Ovary (tissue), 9 donors: ENCODE data around the gene HACD2. TPM values are rescaled to one million over a fixed set of nuclear protein-coding genes. Genes with fewer than 3 reads are reported as not detected.

Experiments
- DNase-seq, 5 donors: peaks; one replicate each; pipeline ENCODE4 v3.0.0-alpha.2; 2019 to 2020
- H3K27ac ChIP-seq, 2 donors: fragments of 200-600 bp; one replicate each; pipeline versions ENCODE4 v1.5.1 to v1.8.0; 2019 to 2022
- H3K27me3 ChIP-seq: fragments of 200-600 bp; one replicate; pipeline ENCODE4 v1.8.0; 2022
- H3K36me3 ChIP-seq: fragments of 200-600 bp; sonication (generic); one replicate; pipeline ENCODE4 v1.5.1; 2019
- H3K4me1 ChIP-seq: one replicate; pipeline ENCODE4 v1.8.1; 2013; ENCODE audit warnings: mild to moderate bottlenecking, moderate library complexity; ENCODE audit not compliant: insufficient read depth
- H3K4me3 ChIP-seq: fragments of 200-600 bp; sonication (generic); one replicate; pipeline ENCODE4 v1.5.1; 2017
- H3K9me3 ChIP-seq, 2 donors: fragments of 200-600 bp in 1 of 2; sonication (generic) in 1 of 2; one replicate each; pipeline versions ENCODE4 v1.5.1 to v1.8.1; 2013 to 2019; ENCODE audit warnings: mild to moderate bottlenecking in 1 of 2, moderate library complexity in 1 of 2
- EP300 ChIP-seq: sonication (generic); formaldehyde crosslinking; IDR thresholded peaks from one replicate; pipeline ENCODE4 v1.6.1; 2017; ENCODE audit warnings: antibody characterized with exemption
- POLR2A ChIP-seq: fragments of 450-650 bp; IDR thresholded peaks from one replicate; pipeline ENCODE4 v1.6.1; 2017; ENCODE audit warnings: antibody characterized with exemption, mild to moderate bottlenecking, moderate library complexity
- WGBS, 3 donors: extraction: QIAGEN DNeasy Blood & Tissue Kit in 1 of 3; methylation state at CpG; one replicate each; pipeline versions ENCODE4 v1.1.5 to v1.1.7; 2013 to 2017; 5-methylcytosine and 5-hydroxymethylcytosine counted together
- intact Hi-C, 4 donors: fragments of 100-400 bp; cut with DNase I; formaldehyde crosslinking; loops; one replicate each; pipeline versions ENCODE4 v1.11.0 to v1.15.1; 2022 to 2023
- polyA plus RNA-seq, 2 donors: library from polyadenylated mRNA; stranded (reverse); fragments of 200-250 nt in 1 of 2; fragments of 350-450 nt in 1 of 2; fragmentation: Illumina TruSeq in 1 of 2; extraction: RNeasy Lipid Tissue Mini Kit (QIAGEN cat#74804) in 1 of 2; gene quantifications; one replicate each; pipeline ENCODE4 v1.2.3, GENCODE V29; 2013 to 2014
- total RNA-seq, 7 donors: library from RNA; depleted of rRNA in 2 of 7; stranded (reverse); fragments of >200 nt in 2 of 7; fragmentation: NEBNext Ultra II Directional in 3 of 7; extraction: Animal tissue kit (Norgen Biotek cat#: 25700) in 3 of 7; gene quantifications; one replicate each; pipeline versions ENCODE4 v1.1.0 to v1.2.4, GENCODE V29; 2016 to 2023
- TF ChIP-seq, protein P1 (sequence below), 3 donors: fragments of 450-650 bp in 2 of 3; fragments of 200-600 bp in 1 of 3; IDR thresholded peaks; one replicate each; pipeline versions ENCODE4 v1.5.1 to v1.8.0; 2016 to 2022; ENCODE audit warnings: antibody characterized with exemption in 3 of 3, mild to moderate bottlenecking in 1 of 3
- donor health status: DM: no; HTN: no; CAD: no; lungs with moderate emphysema.
- donor health status: DM: no; HTN: no; CAD: no.
- donor health status: Bipolar disorder and iron deficiency.
- donor health status: DM: yes; HTN: yes; CAD: no.
- donor health status: DM: no; HTN: no; CAD: no.
- donor health status: DM: yes; HTN: yes; CAD: no.

The HACD2 gene
- total and polyA plus RNA-seq, 9 donors: 12.6 to 33.2 (median 20.9) TPM

DNA sequence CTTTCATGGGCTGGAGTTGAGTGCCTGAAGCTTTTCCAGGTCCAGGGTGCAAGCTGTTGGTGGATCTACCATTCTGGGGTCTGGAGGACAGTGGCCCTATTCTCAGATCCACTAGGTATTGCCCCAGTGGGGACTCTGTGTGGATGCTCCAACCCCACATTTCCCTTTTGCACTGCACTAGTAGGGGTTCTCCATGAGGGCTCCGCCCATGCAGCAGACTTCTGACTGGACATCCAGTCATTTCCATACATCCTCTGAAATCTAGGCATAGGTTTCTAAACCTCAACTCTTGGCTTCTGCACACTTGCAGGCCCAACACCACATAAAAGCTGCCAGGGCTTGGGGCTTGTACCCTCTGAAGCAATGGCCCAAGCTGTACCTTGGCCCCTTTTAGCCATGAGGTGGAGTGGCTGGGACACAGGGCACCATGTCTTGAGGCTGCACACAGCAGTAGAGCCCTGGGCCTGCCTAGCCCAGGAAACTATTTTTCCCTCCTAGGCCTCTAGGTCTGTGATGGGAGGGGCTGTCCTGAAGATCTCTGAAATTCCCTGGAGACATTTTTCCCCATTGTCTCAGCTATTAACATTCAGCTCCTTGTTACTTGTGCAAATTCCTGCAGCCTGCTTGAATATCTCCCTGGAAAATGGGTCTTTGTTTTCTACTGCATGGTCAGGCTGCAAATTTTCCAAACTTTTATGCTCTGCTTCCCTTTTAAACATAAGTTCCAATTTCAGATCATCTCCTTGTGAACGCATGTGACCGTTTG is 6.0 kb upstream of the HACD2 start:
- Histone ChIP-seq H3K27me3 (no peaks in the 10 kb centered on the region), H3K9me3 (no peaks in the 10 kb centered on the region), H3K4me1 (peaks cover 3% of the 10 kb centered on the region), H3K36me3 (no peaks in the 10 kb centered on the region), H3K4me3 (no peak overlapping the region), H3K27ac (no peak overlapping the region)
- TF ChIP-seq EP300 (no peak), POLR2A (no peak)
- TF ChIP-seq, protein P1, sequence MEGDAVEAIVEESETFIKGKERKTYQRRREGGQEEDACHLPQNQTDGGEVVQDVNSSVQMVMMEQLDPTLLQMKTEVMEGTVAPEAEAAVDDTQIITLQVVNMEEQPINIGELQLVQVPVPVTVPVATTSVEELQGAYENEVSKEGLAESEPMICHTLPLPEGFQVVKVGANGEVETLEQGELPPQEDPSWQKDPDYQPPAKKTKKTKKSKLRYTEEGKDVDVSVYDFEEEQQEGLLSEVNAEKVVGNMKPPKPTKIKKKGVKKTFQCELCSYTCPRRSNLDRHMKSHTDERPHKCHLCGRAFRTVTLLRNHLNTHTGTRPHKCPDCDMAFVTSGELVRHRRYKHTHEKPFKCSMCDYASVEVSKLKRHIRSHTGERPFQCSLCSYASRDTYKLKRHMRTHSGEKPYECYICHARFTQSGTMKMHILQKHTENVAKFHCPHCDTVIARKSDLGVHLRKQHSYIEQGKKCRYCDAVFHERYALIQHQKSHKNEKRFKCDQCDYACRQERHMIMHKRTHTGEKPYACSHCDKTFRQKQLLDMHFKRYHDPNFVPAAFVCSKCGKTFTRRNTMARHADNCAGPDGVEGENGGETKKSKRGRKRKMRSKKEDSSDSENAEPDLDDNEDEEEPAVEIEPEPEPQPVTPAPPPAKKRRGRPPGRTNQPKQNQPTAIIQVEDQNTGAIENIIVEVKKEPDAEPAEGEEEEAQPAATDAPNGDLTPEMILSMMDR (IDR thresholded peaks at IDR 0.05): no peak
- intact Hi-C loops: no loop called here
- DNase-seq: no peak
- 78 to 99% (median 98%) methylated on average over 3 of the region's 3 CpGs for WGBS, 3 donors

DNA sequence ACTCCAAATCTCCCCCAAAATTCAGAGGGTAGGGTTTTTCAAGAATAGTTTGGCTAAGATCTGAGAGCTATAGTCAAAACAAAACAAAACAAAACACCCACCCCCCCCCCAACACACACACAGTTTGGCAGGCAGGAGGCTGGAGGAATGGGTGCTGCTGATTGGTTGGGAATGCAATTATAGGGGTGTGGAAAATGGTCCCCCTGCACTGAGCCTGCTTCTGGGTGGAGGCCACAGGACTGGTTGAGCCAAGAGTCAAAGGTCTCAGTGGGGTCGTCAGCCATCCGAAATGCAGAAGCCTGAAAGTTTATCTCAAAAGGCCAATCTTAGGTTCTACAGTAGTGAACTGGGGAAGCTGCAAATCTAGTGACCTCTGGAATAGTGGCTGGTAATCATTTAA is 2.5 kb upstream of the HACD2 start:
- intact Hi-C loops: no loop called here
- TF ChIP-seq POLR2A (no peak), EP300 (no peak)
- TF ChIP-seq, protein P1 (IDR thresholded peaks at IDR 0.05): no peak
- Histone ChIP-seq H3K4me1 (peaks cover 3% of the 10 kb centered on the region), H3K9me3 (no peaks in the 10 kb centered on the region), H3K27ac (no peak overlapping the region), H3K27me3 (no peaks in the 10 kb centered on the region), H3K4me3 (no peak overlapping the region), H3K36me3 (no peaks in the 10 kb centered on the region)
- no peak for DNase-seq
- 60 to 73% (median 67%) methylated on average over 2 of the region's 2 CpGs for WGBS, 3 donors

DNA sequence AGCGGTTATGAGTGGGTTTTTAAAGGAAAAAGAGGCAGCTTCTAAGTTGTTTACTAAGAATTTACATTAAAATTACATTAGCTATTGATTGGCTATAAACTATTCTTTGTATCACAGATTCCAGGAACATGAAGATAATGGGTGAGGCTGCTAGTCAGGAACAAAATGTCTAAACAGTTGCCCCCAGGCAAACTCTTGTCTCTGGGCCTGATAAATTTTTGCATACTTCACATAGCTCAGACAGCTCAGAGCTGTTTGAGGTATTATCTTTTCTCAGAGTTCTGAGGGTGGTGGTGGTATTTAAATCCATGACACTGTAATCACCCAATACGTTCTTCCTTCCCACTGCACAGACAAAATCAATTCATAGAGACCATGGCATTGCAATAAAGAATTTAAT is 2.1 kb upstream of the HACD2 start:
- no peak overlapping the region for H3K4me3 ChIP-seq
- 51 to 60% (median 52%) methylated on average over 2 of the region's 2 CpGs for WGBS, 3 donors
- no peak for DNase-seq
- H3K27ac ChIP-seq: no peak overlapping the region
- intact Hi-C loops: no loop called here
- no peaks in the 10 kb centered on the region for H3K9me3 ChIP-seq
- TF ChIP-seq POLR2A: no peak
- TF ChIP-seq EP300: no peak
- TF ChIP-seq, protein P1 (IDR thresholded peaks at IDR 0.05): no peak
- peaks cover 3% of the 10 kb centered on the region for H3K4me1 ChIP-seq
- H3K27me3 ChIP-seq: no peaks in the 10 kb centered on the region
- no peaks in the 10 kb centered on the region for H3K36me3 ChIP-seq

GRCh38 chr3:123586131-123586530 is 1.3 kb upstream of the HACD2 start:
- TF ChIP-seq, protein P1 (IDR thresholded peaks at IDR 0.05): no peak
- TF ChIP-seq EP300: no peak
- no peak for TF ChIP-seq POLR2A
- Histone ChIP-seq H3K4me3 (peak overlapping the region; percentile 93), H3K4me1 (peaks cover 3% of the 10 kb centered on the region), H3K27me3 (no peaks in the 10 kb centered on the region), H3K9me3 (no peaks in the 10 kb centered on the region), H3K27ac (no peak overlapping the region), H3K36me3 (no peaks in the 10 kb centered on the region)
- intact Hi-C loops: no loop called here
- peak in 1 of 5 donors; percentile 31 for DNase-seq
- 8 to 12% (median 8%) methylated on average over 10 of the region's 10 CpGs for WGBS, 3 donors
